Ovary (tissue), 9 donors: Measurements from ENCODE around the gene NT5DC3. TPM values are rescaled to one million over a fixed set of nuclear protein-coding genes. Genes with fewer than 3 reads are reported as not detected.

Source experiments
- DNase-seq, 5 donors: peaks; one replicate each; pipeline ENCODE4 v3.0.0-alpha.2; 2019 to 2020
- H3K27ac ChIP-seq, 2 donors: fragments of 200-600 bp; one replicate each; pipeline versions ENCODE4 v1.5.1 to v1.8.0; 2019 to 2022
- H3K27me3 ChIP-seq: fragments of 200-600 bp; one replicate; pipeline ENCODE4 v1.8.0; 2022
- H3K36me3 ChIP-seq: fragments of 200-600 bp; sonication (generic); one replicate; pipeline ENCODE4 v1.5.1; 2019
- H3K4me1 ChIP-seq: one replicate; pipeline ENCODE4 v1.8.1; 2013; ENCODE audit warnings: mild to moderate bottlenecking, moderate library complexity; ENCODE audit not compliant: insufficient read depth
- H3K4me3 ChIP-seq: fragments of 200-600 bp; sonication (generic); one replicate; pipeline ENCODE4 v1.5.1; 2017
- H3K9me3 ChIP-seq, 2 donors: fragments of 200-600 bp in 1 of 2; sonication (generic) in 1 of 2; one replicate each; pipeline versions ENCODE4 v1.5.1 to v1.8.1; 2013 to 2019; ENCODE audit warnings: mild to moderate bottlenecking in 1 of 2, moderate library complexity in 1 of 2
- CTCF ChIP-seq, 3 donors: fragments of 450-650 bp in 2 of 3; fragments of 200-600 bp in 1 of 3; IDR thresholded peaks; one replicate each; pipeline versions ENCODE4 v1.5.1 to v1.8.0; 2016 to 2022; ENCODE audit warnings: antibody characterized with exemption in 3 of 3, mild to moderate bottlenecking in 1 of 3
- EP300 ChIP-seq: sonication (generic); formaldehyde crosslinking; IDR thresholded peaks from one replicate; pipeline ENCODE4 v1.6.1; 2017; ENCODE audit warnings: antibody characterized with exemption
- POLR2A ChIP-seq: fragments of 450-650 bp; IDR thresholded peaks from one replicate; pipeline ENCODE4 v1.6.1; 2017; ENCODE audit warnings: antibody characterized with exemption, mild to moderate bottlenecking, moderate library complexity
- WGBS, 3 donors: extraction: QIAGEN DNeasy Blood & Tissue Kit in 1 of 3; methylation state at CpG; one replicate each; pipeline versions ENCODE4 v1.1.5 to v1.1.7; 2013 to 2017; 5-methylcytosine and 5-hydroxymethylcytosine counted together
- intact Hi-C, 4 donors: fragments of 100-400 bp; cut with DNase I; formaldehyde crosslinking; loops; one replicate each; pipeline versions ENCODE4 v1.11.0 to v1.15.1; 2022 to 2023
- polyA plus RNA-seq, 2 donors: library from polyadenylated mRNA; stranded (reverse); fragments of 200-250 nt in 1 of 2; fragments of 350-450 nt in 1 of 2; fragmentation: Illumina TruSeq in 1 of 2; extraction: RNeasy Lipid Tissue Mini Kit (QIAGEN cat#74804) in 1 of 2; gene quantifications; one replicate each; pipeline ENCODE4 v1.2.3, GENCODE V29; 2013 to 2014
- total RNA-seq, 7 donors: library from RNA; depleted of rRNA in 2 of 7; stranded (reverse); fragments of >200 nt in 2 of 7; fragmentation: NEBNext Ultra II Directional in 3 of 7; extraction: Animal tissue kit (Norgen Biotek cat#: 25700) in 3 of 7; gene quantifications; one replicate each; pipeline versions ENCODE4 v1.1.0 to v1.2.4, GENCODE V29; 2016 to 2023
- donor health status: DM: no; HTN: no; CAD: no; lungs with moderate emphysema.
- donor health status: DM: no; HTN: no; CAD: no.
- donor health status: Bipolar disorder and iron deficiency.
- donor health status: DM: yes; HTN: yes; CAD: no.
- donor health status: DM: no; HTN: no; CAD: no.
- donor health status: DM: yes; HTN: yes; CAD: no.

The NT5DC3 gene
- total and polyA plus RNA-seq, 9 donors: 1.8 to 9.3 (median 7.1) TPM

GRCh38 chr12:103848917-103849491, 8.0 kb upstream of the NT5DC3 start:
- Histone ChIP-seq H3K9me3 (no peaks in the 10 kb centered on the region), H3K27me3 (no peaks in the 10 kb centered on the region), H3K36me3 (no peaks in the 10 kb centered on the region), H3K4me1 (no peaks in the 10 kb centered on the region), H3K27ac (no peak overlapping the region), H3K4me3 (no peak overlapping the region)
- TF ChIP-seq CTCF (IDR thresholded peaks at IDR 0.05) (no peak), EP300 (no peak)
- DNase-seq: no peak
- intact Hi-C loops: no loop called here
- WGBS, 3 donors: 65 to 91% (median 90%) methylated on average over 4 of the region's 4 CpGs

GRCh38 chr12:103848143-103848542, 7.1 kb upstream of the NT5DC3 start:
- H3K27ac ChIP-seq: no peak overlapping the region
- no peaks in the 10 kb centered on the region for H3K27me3 ChIP-seq
- no peaks in the 10 kb centered on the region for H3K9me3 ChIP-seq
- intact Hi-C loops: no loop called here
- WGBS, 3 donors: 46 to 80% (median 68%) methylated on average over 3 of the region's 3 CpGs
- H3K4me1 ChIP-seq: no peaks in the 10 kb centered on the region
- no peak overlapping the region for H3K4me3 ChIP-seq
- DNase-seq: no peak
- H3K36me3 ChIP-seq: no peaks in the 10 kb centered on the region
- TF ChIP-seq CTCF (IDR thresholded peaks at IDR 0.05) (no peak), EP300 (no peak), POLR2A (no peak)

GRCh38 chr12:103846415-103846814, 5.4 kb upstream of the NT5DC3 start:
- WGBS, 3 donors: 83 to 86% (median 85%) methylated on average over 4 of the region's 4 CpGs
- no peak for TF ChIP-seq EP300
- TF ChIP-seq CTCF (IDR thresholded peaks at IDR 0.05): no peak
- no peak for TF ChIP-seq POLR2A
- H3K27me3 ChIP-seq: no peaks in the 10 kb centered on the region
- DNase-seq: no peak
- no peaks in the 10 kb centered on the region for H3K4me1 ChIP-seq
- H3K9me3 ChIP-seq: no peaks in the 10 kb centered on the region
- intact Hi-C loops: no loop called here
- no peak overlapping the region for H3K4me3 ChIP-seq
- H3K27ac ChIP-seq: no peak overlapping the region
- H3K36me3 ChIP-seq: no peaks in the 10 kb centered on the region

GRCh38 chr12:103844305-103844704, 3.3 kb upstream of the NT5DC3 start:
- DNase-seq: no peak
- no peaks in the 10 kb centered on the region for H3K36me3 ChIP-seq
- no peaks in the 10 kb centered on the region for H3K27me3 ChIP-seq
- no peak overlapping the region for H3K27ac ChIP-seq
- 65 to 71% (median 71%) methylated on average over 3 of the region's 3 CpGs for WGBS, 3 donors
- no peaks in the 10 kb centered on the region for H3K9me3 ChIP-seq
- no peaks in the 10 kb centered on the region for H3K4me1 ChIP-seq
- TF ChIP-seq EP300: no peak
- no peak for TF ChIP-seq POLR2A
- no peak for TF ChIP-seq CTCF (IDR thresholded peaks at IDR 0.05)
- intact Hi-C loops: no loop called here
- no peak overlapping the region for H3K4me3 ChIP-seq
